Mammary epithelial cell (primary cell): ENCODE measurements around the gene FOXP3.

ENCODE experiments used
- CTCF ChIP-seq, 2 donors: IDR thresholded peaks in 1 of 2; conservative IDR thresholded peaks in 1 of 2; 2 replicates each; pipeline ENCODE4 v1.5.1; 2011 to 2012; ENCODE audit warnings: inconsistent platforms in 2 of 2, low read length in 2 of 2, mild to moderate bottlenecking in 2 of 2, control low read depth in 1 of 2, low read depth in 1 of 2; ENCODE audit not compliant: insufficient read depth in 1 of 2; ENCODE audit errors: extremely low read depth in 1 of 2
- EZH2 ChIP-seq: IDR thresholded peaks from 2 replicates; pipeline ENCODE4 v1.6.1; 2012; ENCODE audit warnings: low read length, inconsistent platforms, borderline replicate concordance

GRCh38 chrX:49254639-49255038 is 9.9 kb downstream of the FOXP3 start:
- TF ChIP-seq CTCF (conservative IDR thresholded peaks at IDR 0.05 in 1 of 2, IDR thresholded peaks at IDR 0.05 in 1 of 2; ENCODE audit: extremely low read depth in 1 of 2, insufficient read depth in 1 of 2, low read depth in 1 of 2, low read length in 2 of 2) (no peak), EZH2 (no peak)
